ENCODE measurements around the gene SERPINA5.

SERPINA5 gene

GRCh38 chr14:94581127-94581999 lies at the start of gene SERPINA5:
Gene SERPINA5 (plus strand): TSS chr14:94581426. CDS start chr14:94587363, 5,937 bp downstream.
- DNase-seq (ENCODE audit: low read depth in 4 of 4, low spot score in 1 of 4), result no peak

- DNase-seq (ENCODE audit: low read depth in 4 of 4, low spot score in 1 of 4), result no peak
Measured at GRCh38 chr14:94532447-94532846, 48.8 kb upstream of the SERPINA5 start.

- no peak for DNase-seq (ENCODE audit: low read depth in 4 of 4, low spot score in 1 of 4)
Measured at GRCh38 chr14:94535506-94535905, 45.7 kb upstream of the SERPINA5 start.

- DNase-seq (ENCODE audit: low read depth in 4 of 4, low spot score in 1 of 4), result no peak
Measured at GRCh38 chr14:94536836-94537235, 44.4 kb upstream of the SERPINA5 start.

- no peak for DNase-seq (ENCODE audit: low read depth in 4 of 4, low spot score in 1 of 4)
Measured at GRCh38 chr14:94538070-94538740, 43.0 kb upstream of the SERPINA5 start.

- DNase-seq (ENCODE audit: low read depth in 4 of 4, low spot score in 1 of 4), result no peak
Measured at GRCh38 chr14:94539181-94539580, 42.0 kb upstream of the SERPINA5 start.

GRCh38 chr14:94540031-94540794 lies 41.0 kb upstream of the SERPINA5 start:
- no peak for DNase-seq (ENCODE audit: low read depth in 4 of 4, low spot score in 1 of 4)

- no peak for DNase-seq (ENCODE audit: low read depth in 4 of 4, low spot score in 1 of 4)
Measured at GRCh38 chr14:94541234-94541975, 39.8 kb upstream of the SERPINA5 start.

- no peak for DNase-seq (ENCODE audit: low read depth in 4 of 4, low spot score in 1 of 4)
Measured at GRCh38 chr14:94542111-94542810, 39.0 kb upstream of the SERPINA5 start.

- no peak for DNase-seq (ENCODE audit: low read depth in 4 of 4, low spot score in 1 of 4)
Measured at GRCh38 chr14:94542811-94543440, 38.3 kb upstream of the SERPINA5 start.

- no peak for DNase-seq (ENCODE audit: low read depth in 4 of 4, low spot score in 1 of 4)
Measured at GRCh38 chr14:94543449-94544124, 37.6 kb upstream of the SERPINA5 start.

GRCh38 chr14:94544726-94545125 lies 36.5 kb upstream of the SERPINA5 start:
- no peak for DNase-seq (ENCODE audit: low read depth in 4 of 4, low spot score in 1 of 4)

GRCh38 chr14:94545131-94545841 lies 35.9 kb upstream of the SERPINA5 start:
- DNase-seq (ENCODE audit: low read depth in 4 of 4, low spot score in 1 of 4), result no peak

GRCh38 chr14:94547151-94547680 lies 34.0 kb upstream of the SERPINA5 start:
- DNase-seq (ENCODE audit: low read depth in 4 of 4, low spot score in 1 of 4), result no peak

GRCh38 chr14:94547726-94548125 lies 33.5 kb upstream of the SERPINA5 start:
- DNase-seq (ENCODE audit: low read depth in 4 of 4, low spot score in 1 of 4), result no peak

GRCh38 chr14:94548131-94548998 lies 32.9 kb upstream of the SERPINA5 start:
- DNase-seq (ENCODE audit: low read depth in 4 of 4, low spot score in 1 of 4), result no peak

Measured in stimulated activated CD4-positive, alpha-beta T cell treated with anti-CD3 and anti-CD28 coated beads, Interleukin-1b, Interleukin-23, amount 100 ng/mL, for 24 hours (primary cell).